SK-N-MC (cell line): ENCODE results near the gene JMJD1C.

Experiments
- EZH2 ChIP-seq: fragments of 200-600 bp; sonication (generic); IDR thresholded peaks from one replicate; pipeline ENCODE4 v1.6.1; 2017; ENCODE audit warnings: antibody characterized with exemption
- FOXP2 ChIP-seq: optimal IDR thresholded peaks from 2 replicates; pipeline ENCODE3; 2011; ENCODE audit warnings: mild to moderate bottlenecking, moderate library complexity; ENCODE audit not compliant: insufficient read depth; ENCODE audit errors: extremely low read length, control extremely low read depth
- POLR2AphosphoS5 ChIP-seq: IDR thresholded peaks from 2 replicates; pipeline ENCODE4 v1.6.1; 2012; ENCODE audit warnings: mild to moderate bottlenecking, low read depth, low read length, borderline replicate concordance

GRCh38 chr10:63384675-63385074 is 81.1 kb downstream of the JMJD1C start:
- TF ChIP-seq POLR2AphosphoS5 (no peak), EZH2 (no peak), FOXP2 (no peak)
